Sciatic nerve (tissue), 2 donors: ENCODE results near the gene HOXD8. TPM values are rescaled to one million over a fixed set of nuclear protein-coding genes. Genes with fewer than 3 reads are reported as not detected.

ENCODE experiments used
- ATAC-seq: fragments of 200-7000 bp; cut with Tn5 transposase; one replicate; pipeline ENCODE4 v1.9.1; 2020; ENCODE audit warnings: mild to moderate bottlenecking, moderate library complexity
- DNase-seq: peaks from one replicate; pipeline ENCODE4 v3.0.0-alpha.2; 2020; ENCODE audit warnings: low spot score
- intact Hi-C: fragments of 100-400 bp; cut with DNase I; formaldehyde crosslinking; loops from one replicate; pipeline ENCODE4 v1.14.2; 2022
- total RNA-seq: library from RNA; stranded (reverse); fragmentation: NEBNext Ultra II Directional; extraction: Animal tissue kit (Norgen Biotek cat#: 25700); gene quantifications from one replicate; pipeline ENCODE4 v1.2.1, GENCODE V29; 2021
- donor health status: DM: no; HTN: no; CAD: no.
- donor health status: DM: no; HTN: no; CAD: no.

The HOXD8 gene
- total RNA-seq, 1 donor from 2014 or later: 11.9 TPM

GRCh38 chr2:176134035-176134434 is 4.5 kb downstream of the HOXD8 start:
- intact Hi-C loops: loop anchor here (2.0 kb wide), 1 partner anchor 53 kb away; no protein-coding TSS in a partner anchor
- ATAC-seq (no peak), DNase-seq (no peak)

- ATAC-seq (no peak), DNase-seq (no peak)
- intact Hi-C loops: loop anchor here (2.0 to 5.0 kb wide), 2 partner anchors 54 to 417 kb away; no protein-coding TSS in a partner anchor
Observed at GRCh38 chr2:176135035-176135440, 5.5 kb downstream of the HOXD8 start.

- intact Hi-C loops: loop anchor here (5.0 kb wide), 1 partner anchor 416 kb away; no protein-coding TSS in a partner anchor
- no peak for ATAC-seq
- no peak for DNase-seq
Observed at GRCh38 chr2:176136374-176137251, 7.1 kb downstream of the HOXD8 start.

GRCh38 chr2:176137252-176137580 is 7.7 kb downstream of the HOXD8 start:
- intact Hi-C loops: loop anchor here (5.0 kb wide), 1 partner anchor 415 kb away; no protein-coding TSS in a partner anchor
- ATAC-seq: no peak
- DNase-seq: no peak

GRCh38 chr2:176137906-176138305 is 8.4 kb downstream of the HOXD8 start:
- DNase-seq: no peak

GRCh38 chr2:176138526-176138922 is 9.0 kb downstream of the HOXD8 start:
- ATAC-seq (no peak), DNase-seq (no peak)
- intact Hi-C loops: loop anchor here (5.0 kb wide), 1 partner anchor 414 kb away; no protein-coding TSS in a partner anchor

More at GRCh38 chr2:176137906-176138305, 8.4 kb downstream of the HOXD8 start:
- no peak for ATAC-seq
- intact Hi-C loops: loop anchor here (5.0 kb wide), 1 partner anchor 414 kb away; no protein-coding TSS in a partner anchor

GRCh38 chr2:176138923-176139660 is 9.6 kb downstream of the HOXD8 start:
- ATAC-seq (no peak), DNase-seq (no peak)
- intact Hi-C loops: loop anchor here (5.0 kb wide), 1 partner anchor 413 kb away; no protein-coding TSS in a partner anchor

GRCh38 chr2:176139661-176140512 is 10.4 kb downstream of the HOXD8 start:
- intact Hi-C loops: loop anchor here (5.0 kb wide), 2 partner anchors 317 to 412 kb away; no protein-coding TSS in a partner anchor
- ATAC-seq: peak; percentile 16
- no peak for DNase-seq

GRCh38 chr2:176140513-176141317 is 11.2 kb downstream of the HOXD8 start:
- intact Hi-C loops: loop anchor here (5.0 kb wide), 1 partner anchor 317 kb away; no protein-coding TSS in a partner anchor
- DNase-seq (peak; percentile 87), ATAC-seq (peak; percentile 92)

GRCh38 chr2:176142281-176142680 is 12.8 kb downstream of the HOXD8 start:
- intact Hi-C loops: loop anchor here (5.0 kb wide), 1 partner anchor 315 kb away; no protein-coding TSS in a partner anchor
- DNase-seq: no peak
- ATAC-seq: no peak

- no peak for DNase-seq
- no peak for ATAC-seq
- intact Hi-C loops: no loop called here
Observed at GRCh38 chr2:176145085-176145969, 15.8 kb downstream of the HOXD8 start.

GRCh38 chr2:176146101-176146500 is 16.6 kb downstream of the HOXD8 start:
- intact Hi-C loops: no loop called here
- DNase-seq (no peak), ATAC-seq (no peak)

GRCh38 chr2:176146645-176147044 is 17.1 kb downstream of the HOXD8 start:
- ATAC-seq (no peak), DNase-seq (no peak)
- intact Hi-C loops: no loop called here

GRCh38 chr2:176147210-176147799 is 17.8 kb downstream of the HOXD8 start:
- ATAC-seq (no peak), DNase-seq (no peak)
- intact Hi-C loops: no loop called here

GRCh38 chr2:176147800-176148496 is 18.4 kb downstream of the HOXD8 start:
- no peak for ATAC-seq
- DNase-seq: no peak
- intact Hi-C loops: no loop called here
